Suprapubic skin (tissue), 3 donors: Measurements from ENCODE around the gene RNFT2.

ENCODE experiments used
- EP300 ChIP-seq: sonication (generic); formaldehyde crosslinking; IDR thresholded peaks from one replicate; pipeline ENCODE4 v1.6.1; 2017; ENCODE audit warnings: antibody characterized with exemption
- TF ChIP-seq, protein P1 (sequence below), 2 donors: fragments of 200-600 bp in 1 of 2; fragments of 450-650 bp in 1 of 2; sonication (generic) in 1 of 2; IDR thresholded peaks; one replicate each; pipeline ENCODE4 v1.5.1; 2016 to 2019; ENCODE audit warnings: antibody characterized with exemption in 2 of 2, mild to moderate bottlenecking in 1 of 2, moderate library complexity in 1 of 2

DNA sequence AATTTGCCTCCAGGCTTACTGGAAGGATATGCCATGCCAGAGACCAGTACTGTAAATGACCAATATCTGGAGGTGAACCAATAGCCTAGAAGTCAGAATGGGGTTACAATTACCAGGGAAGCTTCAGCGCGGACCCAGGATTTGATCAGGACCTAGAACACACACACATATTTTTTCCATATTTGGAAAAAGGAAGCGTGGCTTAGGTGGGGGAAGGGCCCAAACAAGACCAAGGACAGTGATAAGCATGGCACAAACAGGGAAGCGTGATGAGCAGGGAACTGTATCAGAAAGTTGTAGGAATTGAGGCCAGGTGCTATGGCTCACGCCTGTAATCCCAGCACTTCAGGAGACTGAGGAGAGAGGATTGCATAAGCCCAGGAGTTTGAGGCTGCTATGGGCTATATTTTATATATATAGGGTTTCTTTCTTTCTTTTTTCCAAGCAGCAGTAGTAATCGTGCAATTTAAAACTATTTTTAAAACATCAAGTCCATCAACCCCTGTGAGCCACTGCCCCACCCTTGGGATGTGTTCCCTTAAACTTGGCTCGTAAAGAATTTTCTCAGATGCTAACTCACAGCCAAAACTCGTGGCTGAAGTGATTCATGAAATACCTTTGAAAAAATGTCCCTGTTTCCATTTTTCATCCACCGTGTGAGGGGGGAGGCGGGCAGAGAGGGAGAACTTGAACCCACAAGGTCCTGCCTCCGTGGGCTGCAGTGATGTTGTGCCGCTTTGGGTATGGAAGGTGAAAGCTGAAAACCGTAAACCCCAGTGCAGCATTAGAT is 126.5 kb downstream of the RNFT2 start:
- TF ChIP-seq, protein P1, sequence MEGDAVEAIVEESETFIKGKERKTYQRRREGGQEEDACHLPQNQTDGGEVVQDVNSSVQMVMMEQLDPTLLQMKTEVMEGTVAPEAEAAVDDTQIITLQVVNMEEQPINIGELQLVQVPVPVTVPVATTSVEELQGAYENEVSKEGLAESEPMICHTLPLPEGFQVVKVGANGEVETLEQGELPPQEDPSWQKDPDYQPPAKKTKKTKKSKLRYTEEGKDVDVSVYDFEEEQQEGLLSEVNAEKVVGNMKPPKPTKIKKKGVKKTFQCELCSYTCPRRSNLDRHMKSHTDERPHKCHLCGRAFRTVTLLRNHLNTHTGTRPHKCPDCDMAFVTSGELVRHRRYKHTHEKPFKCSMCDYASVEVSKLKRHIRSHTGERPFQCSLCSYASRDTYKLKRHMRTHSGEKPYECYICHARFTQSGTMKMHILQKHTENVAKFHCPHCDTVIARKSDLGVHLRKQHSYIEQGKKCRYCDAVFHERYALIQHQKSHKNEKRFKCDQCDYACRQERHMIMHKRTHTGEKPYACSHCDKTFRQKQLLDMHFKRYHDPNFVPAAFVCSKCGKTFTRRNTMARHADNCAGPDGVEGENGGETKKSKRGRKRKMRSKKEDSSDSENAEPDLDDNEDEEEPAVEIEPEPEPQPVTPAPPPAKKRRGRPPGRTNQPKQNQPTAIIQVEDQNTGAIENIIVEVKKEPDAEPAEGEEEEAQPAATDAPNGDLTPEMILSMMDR (IDR thresholded peaks at IDR 0.05), result no peak
- TF ChIP-seq EP300, result no peak
